WTC11 (cell line): Measurements from ENCODE around the gene DISC1.

ENCODE experiments used
- ATF3 ChIP-seq: sonication (generic); formaldehyde crosslinking; conservative IDR thresholded peaks from 2 replicates; pipeline ENCODE4 v1.8.1; 2022; ENCODE audit warnings: mild to moderate bottlenecking, missing genetic modification reagents
- CREB1 ChIP-seq: sonication (generic); formaldehyde crosslinking; IDR thresholded peaks from 2 replicates; pipeline ENCODE4 v1.8.0; 2023; ENCODE audit warnings: mild to moderate bottlenecking, missing genetic modification reagents
- CTCF ChIP-seq: fragments of 200-600 bp; IDR thresholded peaks from 2 replicates; pipeline ENCODE4 v1.8.0; 2022; ENCODE audit warnings: antibody characterized with exemption
- RELA ChIP-seq: sonication (generic); formaldehyde crosslinking; IDR thresholded peaks from 2 replicates; pipeline ENCODE4 v1.8.1; 2022; ENCODE audit warnings: missing genetic modification reagents, mild to moderate bottlenecking, borderline replicate concordance
- ZNF121 ChIP-seq: sonication (generic); formaldehyde crosslinking; IDR thresholded peaks from 2 replicates; pipeline ENCODE4 v1.8.0; 2023; ENCODE audit warnings: missing genetic modification reagents
- ZNF138 ChIP-seq: sonication (generic); formaldehyde crosslinking; conservative IDR thresholded peaks from 2 replicates; pipeline ENCODE4 v1.8.1; 2022; ENCODE audit warnings: mild to moderate bottlenecking, moderate library complexity, missing genetic modification reagents
- ZNF416 ChIP-seq: fragments of 250-450 bp; sonication (Bioruptor Pico); IDR thresholded peaks from 2 replicates; pipeline ENCODE4 v1.9.0; 2021; ENCODE audit warnings: mild to moderate bottlenecking, inconsistent platforms

- TF ChIP-seq ZNF416 (CRISPR knock-in tag) (no peak), CTCF (no peak), ZNF138 (no peak), ATF3 (CRISPR knock-in tag) (no peak), ZNF121 (CRISPR knock-in tag) (no peak), CREB1 (no peak), RELA (CRISPR knock-in tag) (no peak)
These were observed 211.9 kb downstream of the DISC1 start for GRCh38 chr1:231838521-231838920.
